Measurements from ENCODE around the gene RGS16.

DNA sequence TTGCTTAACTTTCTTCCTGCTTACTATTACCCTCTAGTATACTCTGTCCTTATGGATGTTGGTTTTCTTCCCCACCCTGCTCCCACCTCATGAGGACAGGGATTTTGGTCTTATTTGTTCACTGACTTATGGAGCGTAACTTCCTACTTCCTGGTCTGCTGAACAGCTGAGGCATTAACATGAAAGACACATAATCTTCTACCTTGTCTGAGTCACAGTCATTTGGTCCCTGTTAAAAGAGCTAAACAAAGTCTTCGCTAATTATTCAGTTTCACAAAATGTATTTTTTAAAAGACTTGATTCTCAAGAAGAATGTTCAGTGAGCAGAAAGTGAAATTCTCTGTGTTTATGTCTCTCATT, 33.6 kb downstream of the RGS16 start:
- TF ChIP-seq, protein P1, sequence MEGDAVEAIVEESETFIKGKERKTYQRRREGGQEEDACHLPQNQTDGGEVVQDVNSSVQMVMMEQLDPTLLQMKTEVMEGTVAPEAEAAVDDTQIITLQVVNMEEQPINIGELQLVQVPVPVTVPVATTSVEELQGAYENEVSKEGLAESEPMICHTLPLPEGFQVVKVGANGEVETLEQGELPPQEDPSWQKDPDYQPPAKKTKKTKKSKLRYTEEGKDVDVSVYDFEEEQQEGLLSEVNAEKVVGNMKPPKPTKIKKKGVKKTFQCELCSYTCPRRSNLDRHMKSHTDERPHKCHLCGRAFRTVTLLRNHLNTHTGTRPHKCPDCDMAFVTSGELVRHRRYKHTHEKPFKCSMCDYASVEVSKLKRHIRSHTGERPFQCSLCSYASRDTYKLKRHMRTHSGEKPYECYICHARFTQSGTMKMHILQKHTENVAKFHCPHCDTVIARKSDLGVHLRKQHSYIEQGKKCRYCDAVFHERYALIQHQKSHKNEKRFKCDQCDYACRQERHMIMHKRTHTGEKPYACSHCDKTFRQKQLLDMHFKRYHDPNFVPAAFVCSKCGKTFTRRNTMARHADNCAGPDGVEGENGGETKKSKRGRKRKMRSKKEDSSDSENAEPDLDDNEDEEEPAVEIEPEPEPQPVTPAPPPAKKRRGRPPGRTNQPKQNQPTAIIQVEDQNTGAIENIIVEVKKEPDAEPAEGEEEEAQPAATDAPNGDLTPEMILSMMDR (IDR thresholded peaks at IDR 0.05; ENCODE audit: extremely low read depth in 1 of 2, insufficient read depth in 1 of 2, low read depth in 1 of 2, low read length in 2 of 2): no peak
- no peak for TF ChIP-seq POLR2A (IDR thresholded peaks at IDR 0.05; ENCODE audit: low read depth, low read length)
- no peak for TF ChIP-seq JUN (IDR thresholded peaks at IDR 0.05; ENCODE audit: borderline replicate concordance, insufficient read depth, insufficient read length, low read depth)
- TF ChIP-seq EZH2 (IDR thresholded peaks at IDR 0.05; ENCODE audit: borderline replicate concordance, low read depth, low read length, severe bottlenecking): no peak
- TF ChIP-seq, protein P2, sequence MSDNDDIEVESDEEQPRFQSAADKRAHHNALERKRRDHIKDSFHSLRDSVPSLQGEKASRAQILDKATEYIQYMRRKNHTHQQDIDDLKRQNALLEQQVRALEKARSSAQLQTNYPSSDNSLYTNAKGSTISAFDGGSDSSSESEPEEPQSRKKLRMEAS (IDR thresholded peaks at IDR 0.05; ENCODE audit: insufficient read depth, insufficient read length): no peak
- no peak for TF ChIP-seq POLR2AphosphoS5 (IDR thresholded peaks at IDR 0.05; ENCODE audit: insufficient read depth, low read depth, low read length)
- no peak for TF ChIP-seq FOS (IDR thresholded peaks at IDR 0.05; ENCODE audit: borderline replicate concordance, insufficient read depth, low read length)
